ENCODE data around the gene ADAMTSL4. TPM values are rescaled to one million over a fixed set of nuclear protein-coding genes. Genes with fewer than 3 reads are reported as not detected.

Gene ADAMTSL4
- total RNA-seq, 3 donors from 2014 or later (not counting 1 experiment from before 2014, with no cell fraction given): 1.7 to 2.9 (median 2.9) TPM

- H3K9me3 Mint-ChIP-seq: no peaks in the 10 kb centered on the region
- intact Hi-C loops (cut with micrococcal nuclease): no loop called here
- no peak for DNase-seq
- H3K27me3 Mint-ChIP-seq (ENCODE audit: low read depth in 2 of 2): peaks cover 0 to 7% of the 10 kb centered on the region in 2 donors
- no peak overlapping the region for H3K4me3 Mint-ChIP-seq
- peaks cover 4 to 28% of the 10 kb centered on the region in 2 donors for H3K4me1 Mint-ChIP-seq
- H3K27ac ChIP-seq (ENCODE audit: low read length): no peak overlapping the region
- peaks cover 43% of the 10 kb centered on the region for H3K4me1 ChIP-seq (ENCODE audit: control insufficient read depth, insufficient read depth, low read length)
- no peak for TF ChIP-seq CTCF (IDR thresholded peaks at IDR 0.05)
- no peaks in the 10 kb centered on the region for H3K36me3 ChIP-seq (ENCODE audit: control insufficient read depth, insufficient read depth, low read length)
- WGBS (ENCODE audit: insufficient coverage): 30% methylated on average over 13 of the region's 13 CpGs
- no peak overlapping the region for H3K4me3 ChIP-seq (ENCODE audit: low read length)
- no peaks in the 10 kb centered on the region for H3K36me3 Mint-ChIP-seq
- peaks cover 4% of the 10 kb centered on the region for H3K27me3 ChIP-seq (ENCODE audit: control insufficient read depth, insufficient read depth, low read length)
- H3K9me3 ChIP-seq (ENCODE audit: control insufficient read depth, insufficient read depth, low read length): no peaks in the 10 kb centered on the region
- peak; percentile 16 to 65 (median 43) for ATAC-seq
- H3K27ac Mint-ChIP-seq: peak overlapping the region in 1 of 2 donors; percentile 27
These were observed 3.1 kb downstream of the ADAMTSL4 start for GRCh38 chr1:150552128-150552910.

- 86% methylated on average over 12 of the region's 12 CpGs for WGBS (ENCODE audit: insufficient coverage)
- peak overlapping the region in 1 of 2 donors; percentile 27 for H3K27ac Mint-ChIP-seq
- DNase-seq: no peak
These were observed 3.7 kb downstream of the ADAMTSL4 start for GRCh38 chr1:150552911-150553289.

DNA sequence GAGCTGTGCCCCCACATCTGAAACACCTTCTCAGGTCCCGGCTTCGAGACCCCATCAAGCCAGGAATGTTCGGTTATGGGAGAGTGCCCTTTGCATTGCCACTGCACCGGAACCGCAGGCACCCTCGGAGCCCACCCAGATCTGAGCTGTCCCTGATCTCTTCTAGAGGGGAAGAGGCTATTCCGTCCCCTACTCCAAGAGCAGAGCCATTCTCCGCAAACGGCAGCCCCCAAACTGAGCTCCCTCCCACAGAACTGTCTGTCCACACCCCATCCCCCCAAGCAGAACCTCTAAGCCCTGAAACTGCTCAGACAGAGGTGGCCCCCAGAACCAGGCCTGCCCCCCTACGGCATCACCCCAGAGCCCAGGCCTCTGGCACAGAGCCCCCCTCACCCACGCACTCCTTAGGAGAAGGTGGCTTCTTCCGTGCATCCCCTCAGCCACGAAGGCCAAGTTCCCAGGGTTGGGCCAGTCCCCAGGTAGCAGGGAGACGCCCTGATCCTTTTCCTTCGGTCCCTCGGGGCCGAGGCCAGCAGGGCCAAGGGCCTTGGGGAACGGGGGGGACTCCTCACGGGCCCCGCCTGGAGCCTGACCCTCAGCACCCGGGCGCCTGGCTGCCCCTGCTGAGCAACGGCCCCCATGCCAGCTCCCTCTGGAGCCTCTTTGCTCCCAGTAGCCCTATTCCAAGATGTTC is 4.3 kb downstream of the ADAMTSL4 start:
- Mint-ChIP-seq H3K36me3 (no peaks in the 10 kb centered on the region), H3K4me3 (no peak overlapping the region), H3K9me3 (no peaks in the 10 kb centered on the region), H3K4me1 (peaks cover 4 to 32% of the 10 kb centered on the region in 2 donors), H3K27ac (no peak overlapping the region), H3K27me3 (ENCODE audit: low read depth in 2 of 2) (peaks cover 0 to 5% of the 10 kb centered on the region in 2 donors)
- Histone ChIP-seq H3K9me3 (ENCODE audit: control insufficient read depth, insufficient read depth, low read length) (no peaks in the 10 kb centered on the region), H3K4me3 (ENCODE audit: low read length) (no peak overlapping the region), H3K36me3 (ENCODE audit: control insufficient read depth, insufficient read depth, low read length) (no peaks in the 10 kb centered on the region), H3K4me1 (ENCODE audit: control insufficient read depth, insufficient read depth, low read length) (peaks cover 40% of the 10 kb centered on the region), H3K27me3 (ENCODE audit: control insufficient read depth, insufficient read depth, low read length) (peaks cover 4% of the 10 kb centered on the region), H3K27ac (ENCODE audit: low read length) (no peak overlapping the region)
- no peak for ATAC-seq
- 95% methylated on average over 23 of the region's 23 CpGs for WGBS (ENCODE audit: insufficient coverage)
- TF ChIP-seq CTCF (IDR thresholded peaks at IDR 0.05): no peak
- no peak for DNase-seq
- intact Hi-C loops (cut with micrococcal nuclease): no loop called here

More at GRCh38 chr1:150552911-150553289, 3.7 kb downstream of the ADAMTSL4 start:
- Histone ChIP-seq H3K9me3 (ENCODE audit: control insufficient read depth, insufficient read depth, low read length) (no peaks in the 10 kb centered on the region), H3K4me3 (ENCODE audit: low read length) (no peak overlapping the region), H3K27me3 (ENCODE audit: control insufficient read depth, insufficient read depth, low read length) (peaks cover 4% of the 10 kb centered on the region), H3K27ac (ENCODE audit: low read length) (no peak overlapping the region), H3K4me1 (ENCODE audit: control insufficient read depth, insufficient read depth, low read length) (peaks cover 43% of the 10 kb centered on the region), H3K36me3 (ENCODE audit: control insufficient read depth, insufficient read depth, low read length) (no peaks in the 10 kb centered on the region)
- TF ChIP-seq CTCF (IDR thresholded peaks at IDR 0.05): no peak
- no peaks in the 10 kb centered on the region for H3K36me3 Mint-ChIP-seq
- peaks cover 4 to 33% of the 10 kb centered on the region in 2 donors for H3K4me1 Mint-ChIP-seq
- no peak overlapping the region for H3K4me3 Mint-ChIP-seq
- H3K27me3 Mint-ChIP-seq (ENCODE audit: low read depth in 2 of 2): peaks cover 0 to 7% of the 10 kb centered on the region in 2 donors
- intact Hi-C loops (cut with micrococcal nuclease): no loop called here
- no peaks in the 10 kb centered on the region for H3K9me3 Mint-ChIP-seq
- no peak for ATAC-seq
